Motor neuron (in vitro differentiated cells): ENCODE measurements around the gene PCSK6. TPM values are rescaled to one million over a fixed set of nuclear protein-coding genes. Genes with fewer than 3 reads are reported as not detected.

Source experiments
- ATAC-seq, 8 experiments: fragments of 200-7000 bp; cut with Tn5 transposase; replicated peaks in 6 of 8; 2 replicates each; pipeline ENCODE4 v1.8.0; 2021; ENCODE audit warnings: mild to moderate bottlenecking in 8 of 8, moderate library complexity in 8 of 8
- H3K27ac ChIP-seq, 2 donors: fragments of 250-450 bp; sonication (Bioruptor Pico); 2 replicates each; pipeline ENCODE4 v1.9.0; 2021; ENCODE audit warnings: antibody characterized with exemption in 2 of 2, mild to moderate bottlenecking in 2 of 2, moderate library complexity in 1 of 2
- H3K4me1 ChIP-seq, 2 donors: fragments of 250-450 bp; sonication (Bioruptor Pico); replicated peaks in 1 of 2; 2 replicates each; pipeline ENCODE4 v1.6.1; 2021; ENCODE audit warnings: antibody characterized with exemption in 2 of 2, mild to moderate bottlenecking in 2 of 2, moderate library complexity in 1 of 2
- H3K4me3 ChIP-seq, 5 donors: fragments of 250-450 bp; sonication (Bioruptor Pico); 2 replicates each; pipeline ENCODE4 v1.9.0; 2021; ENCODE audit warnings: antibody characterized with exemption in 5 of 5, mild to moderate bottlenecking in 5 of 5, moderate library complexity in 4 of 5
- WGBS, 10 experiments: fragments of 450-650 bp; shearing (Covaris generic); methylation state at CpG; one replicate each; pipeline ENCODE4 v1.0.0; 2022; 5-methylcytosine and 5-hydroxymethylcytosine counted together
- in situ Hi-C, 9 experiments: fragments of 400-800 bp; cut with MboI; loops; one replicate each; pipeline ENCODE4 v1.15.0; 2021; ENCODE audit warnings: low sequenced_read_pairs in 9 of 9, low pct_unique_long_range_greater_than_20kb in 2 of 9; ENCODE audit not compliant: unreplicated experiment in 9 of 9
- total RNA-seq, 8 experiments: library from RNA; unstranded; fragments of 300-600 nt; gene quantifications; 2 replicates each; pipeline versions ENCODE4 v1.2.3 to v1.2.4, GENCODE V29; 2022

The PCSK6 gene
- total RNA-seq, 8 experiments from 2014 or later, result 1.5 to 9.9 (median 3.7) TPM

DNA sequence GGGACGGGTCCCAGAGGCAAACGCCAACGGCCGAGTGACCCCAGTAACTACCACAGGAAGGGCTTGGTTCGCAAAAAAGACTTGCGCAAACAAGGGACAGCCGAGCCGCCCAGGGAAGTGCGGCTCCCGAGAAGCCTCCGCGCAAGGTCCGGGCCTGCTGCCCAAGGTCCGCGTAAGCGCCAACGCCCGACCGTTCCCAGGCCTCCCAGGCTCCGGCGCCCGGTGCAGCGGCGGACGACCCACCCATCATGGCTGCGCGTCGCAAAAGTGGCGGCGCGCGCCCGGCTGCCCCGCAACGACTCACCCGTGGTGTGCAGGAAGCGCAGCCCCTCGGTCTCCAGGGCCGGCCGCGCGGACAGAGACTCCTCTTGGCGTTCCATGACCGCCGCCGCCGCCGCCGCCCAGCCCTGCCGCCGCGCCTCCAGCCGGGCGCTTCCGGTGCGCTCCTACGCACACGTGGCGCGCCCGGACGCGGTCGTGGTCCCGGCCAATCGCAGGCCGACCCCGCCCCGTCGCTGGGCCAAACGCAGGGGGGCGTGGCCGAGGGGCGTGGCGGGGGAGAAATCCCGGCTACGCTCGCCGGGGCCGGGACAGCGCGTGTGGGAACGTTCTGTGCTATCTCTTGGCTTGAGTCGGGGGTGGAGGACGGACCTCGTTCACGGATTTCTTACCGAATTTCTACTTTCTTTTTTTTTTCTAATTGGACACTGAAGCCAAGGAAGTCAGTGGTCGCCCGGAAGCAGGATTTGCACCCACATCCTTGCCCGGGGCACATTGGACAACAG lies 212.3 kb downstream of the PCSK6 start, which contains the start of gene SELENOS:
SELENOS (minus strand) TSS at position 448 of the 785 bp plus-strand sequence; CDS start at position 380, 68 bp downstream.
- ATAC-seq, result peak; percentile 80 to 97 (median 96)
- 0 to 2% (median 0%) methylated on average over 1 to 26 of the region's 91 CpGs; no CpG with 5 or more reads in 5 of the 10 experiments for WGBS, 10 experiments
- H3K4me3 ChIP-seq, result peak within 1 kb of the TSS; percentile 52 to 93 (median 77)
- H3K4me1 ChIP-seq, result peaks cover 8 to 11% of the 10 kb centered on the region in 2 donors
- H3K27ac ChIP-seq, result peak within 1 kb of the TSS; percentile 61 to 94
- in situ Hi-C loops, result no loop called here

- WGBS, 10 experiments, result 0 to 67% (median 5%) methylated on average over 1 to 10 of the region's 14 CpGs; no CpG with 5 or more reads in 1 of the 10 experiments
- in situ Hi-C loops, result no loop called here
Observed at GRCh38 chr15:101276501-101277037, 212.9 kb downstream of the PCSK6 start.

GRCh38 chr15:101275018-101275417 lies 214.5 kb downstream of the PCSK6 start:
- in situ Hi-C loops, result no loop called here
- WGBS, 10 experiments, result 0 to 96% (median 60%) methylated on average over 1 to 4 of the region's 5 CpGs; no CpG with 5 or more reads in 1 of the 10 experiments
- H3K4me3 ChIP-seq, result no peak overlapping the region
- ATAC-seq, result peak in 1 of 8 experiments; percentile 3
- H3K4me1 ChIP-seq, result peaks cover 8 to 11% of the 10 kb centered on the region in 2 donors
- H3K27ac ChIP-seq, result no peak overlapping the region

More at GRCh38 chr15:101276501-101277037, 212.9 kb downstream of the PCSK6 start:
- H3K4me1 ChIP-seq, result peaks cover 8 to 11% of the 10 kb centered on the region in 2 donors
- H3K27ac ChIP-seq, result peak overlapping the region; percentile 61 to 94
- peak overlapping the region; percentile 52 to 93 (median 77) for H3K4me3 ChIP-seq
- peak in 3 of 8 experiments; percentile 5 to 26 (median 7) for ATAC-seq

DNA sequence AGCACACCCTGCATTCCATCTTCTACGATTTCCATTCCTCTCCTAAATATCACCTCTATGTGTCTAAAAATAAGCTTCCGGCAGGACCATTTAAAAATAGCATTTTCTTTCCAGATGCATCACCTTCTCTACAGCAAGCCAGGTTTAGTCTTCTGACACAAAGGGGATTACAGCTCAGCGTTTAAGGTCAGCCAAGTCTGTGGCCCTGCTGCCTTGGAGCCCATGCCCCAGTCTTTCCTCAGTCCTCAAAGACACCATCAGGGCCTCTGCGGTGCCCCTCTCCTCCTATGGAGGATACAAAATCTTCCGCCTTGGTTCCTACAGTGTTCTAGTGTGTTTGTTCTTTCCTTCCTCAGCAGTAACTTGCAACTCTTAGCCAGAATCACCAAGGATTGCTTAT lies 216.0 kb downstream of the PCSK6 start:
- no peak for ATAC-seq
- in situ Hi-C loops, result loop anchor here in 5 of 9 experiments (25.0 kb wide), 2 partner anchors 636 to 661 kb away; partner anchors contain the start of genes ASB7 (in 3 of the 5) and LINS1 (in 3 of the 5)
- peaks cover 8 to 11% of the 10 kb centered on the region in 2 donors for H3K4me1 ChIP-seq
- H3K27ac ChIP-seq, result no peak overlapping the region
- WGBS, 10 experiments, result 67 to 100% (median 82%) methylated on average over 1 to 4 of the region's 5 CpGs; no CpG with 5 or more reads in 1 of the 10 experiments
- H3K4me3 ChIP-seq, result no peak overlapping the region

DNA sequence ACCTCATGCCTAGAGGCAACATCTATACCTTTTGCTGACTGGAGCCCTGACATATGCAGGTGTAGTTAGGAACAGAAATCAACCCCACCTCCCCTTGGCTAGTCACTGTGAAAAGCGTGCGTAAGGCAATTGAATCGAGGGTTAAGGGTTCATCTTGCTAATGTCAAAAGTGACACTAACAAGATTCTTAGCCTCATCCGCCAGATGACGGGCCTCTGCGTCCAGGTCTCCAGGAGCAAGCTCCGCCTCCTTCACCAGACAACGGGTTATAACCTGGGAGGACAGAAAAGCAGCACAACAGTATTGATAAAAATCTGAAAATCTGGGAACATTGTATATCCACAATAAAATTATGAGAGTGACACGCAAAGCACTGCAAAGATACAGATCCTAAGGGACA lies 216.9 kb downstream of the PCSK6 start:
- H3K4me1 ChIP-seq, result peaks cover 6 to 8% of the 10 kb centered on the region in 2 donors
- WGBS, 10 experiments, result 80 to 100% (median 96%) methylated on average over 2 to 8 of the region's 9 CpGs; no CpG with 5 or more reads in 1 of the 10 experiments
- in situ Hi-C loops, result loop anchor here in 5 of 9 experiments (25.0 kb wide), 2 partner anchors 635 to 660 kb away; partner anchors contain the start of genes ASB7 (in 3 of the 5) and LINS1 (in 3 of the 5)
- no peak for ATAC-seq
- H3K4me3 ChIP-seq, result no peak overlapping the region
- H3K27ac ChIP-seq, result no peak overlapping the region

DNA sequence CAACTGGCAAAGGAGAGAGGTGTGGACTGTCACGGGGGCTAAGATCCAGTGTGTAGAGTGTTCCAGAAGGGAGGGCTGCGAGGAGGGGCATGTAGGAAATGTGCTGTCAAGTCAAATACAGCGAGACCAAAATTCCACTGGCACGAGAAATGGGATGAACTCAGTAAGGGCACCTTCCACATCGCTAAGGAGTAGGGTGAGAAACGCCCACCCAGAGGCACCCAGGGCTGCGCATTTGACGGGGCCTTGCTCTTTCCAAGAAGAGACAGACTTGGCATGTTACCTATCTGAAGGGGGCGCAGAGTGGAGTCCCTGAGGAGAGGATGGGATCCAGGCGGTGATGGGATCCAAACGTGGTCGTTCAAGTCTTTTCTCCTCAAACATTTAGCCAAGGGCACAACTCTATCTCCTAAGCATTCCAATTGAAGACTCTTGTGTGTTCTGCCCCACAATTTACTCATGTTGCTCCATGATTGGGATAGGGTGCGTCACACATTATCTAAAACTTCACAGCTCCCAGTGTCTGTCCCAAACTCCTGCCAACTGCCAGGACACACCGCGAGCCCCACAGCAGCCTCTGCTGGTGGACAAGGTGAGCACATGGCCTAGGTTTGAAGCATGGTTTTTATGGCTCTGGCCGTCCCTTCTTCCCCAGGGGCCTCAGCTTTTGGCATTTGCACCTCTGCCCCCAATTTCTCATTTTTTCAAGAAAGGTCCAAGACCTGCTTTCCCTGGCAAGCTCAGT lies 219.9 kb downstream of the PCSK6 start:
- WGBS, 10 experiments, result 67 to 96% (median 88%) methylated on average over 1 to 13 of the region's 16 CpGs; no CpG with 5 or more reads in 1 of the 10 experiments
- in situ Hi-C loops, result loop anchor here in 5 of 9 experiments (10.0 to 25.0 kb wide), 3 partner anchors 255 to 657 kb away; partner anchors contain the start of genes ASB7 (in 3 of the 5) and LINS1 (in 3 of the 5)
- Histone ChIP-seq H3K4me1 (peaks cover 0 to 2% of the 10 kb centered on the region in 2 donors), H3K27ac (no peak overlapping the region), H3K4me3 (no peak overlapping the region)
- ATAC-seq, result peak in 6 of 8 experiments; percentile 4 to 41 (median 28)

GRCh38 chr15:101267320-101268104 lies 222.0 kb downstream of the PCSK6 start:
- in situ Hi-C loops, result loop anchor here in 5 of 9 experiments (10.0 to 25.0 kb wide), 3 partner anchors 253 to 655 kb away; partner anchors contain the start of genes ASB7 (in 3 of the 5) and LINS1 (in 3 of the 5)
- H3K27ac ChIP-seq, result no peak overlapping the region
- peaks cover 0 to 2% of the 10 kb centered on the region in 2 donors for H3K4me1 ChIP-seq
- ATAC-seq, result peak; percentile 7 to 85 (median 53)
- WGBS, 10 experiments, result 19 to 80% (median 40%) methylated on average over 1 to 15 of the region's 18 CpGs; no CpG with 5 or more reads in 3 of the 10 experiments
- H3K4me3 ChIP-seq, result no peak overlapping the region

- Histone ChIP-seq H3K4me1 (peaks cover 0 to 2% of the 10 kb centered on the region in 2 donors), H3K27ac (no peak overlapping the region), H3K4me3 (no peak overlapping the region)
- ATAC-seq, result peak in 6 of 8 experiments; percentile 5 to 43 (median 16)
- in situ Hi-C loops, result loop anchor here in 5 of 9 experiments (10.0 to 25.0 kb wide), 3 partner anchors 252 to 654 kb away; partner anchors contain the start of genes ASB7 (in 3 of the 5) and LINS1 (in 3 of the 5)
- WGBS, 10 experiments, result 35 to 100% (median 73%) methylated on average over 1 to 6 of the region's 9 CpGs; no CpG with 5 or more reads in 3 of the 10 experiments
Observed at GRCh38 chr15:101266787-101267186, 222.7 kb downstream of the PCSK6 start.

GRCh38 chr15:101266034-101266433 lies 223.5 kb downstream of the PCSK6 start:
- no peak overlapping the region for H3K27ac ChIP-seq
- H3K4me1 ChIP-seq, result peaks cover 0 to 2% of the 10 kb centered on the region in 2 donors
- H3K4me3 ChIP-seq, result no peak overlapping the region
- WGBS, 10 experiments, result 20 to 100% (median 37%) methylated on average over 1 to 3 of the region's 3 CpGs; no CpG with 5 or more reads in 4 of the 10 experiments
- in situ Hi-C loops, result loop anchor here in 5 of 9 experiments (10.0 to 25.0 kb wide), 3 partner anchors 251 to 654 kb away; partner anchors contain the start of genes ASB7 (in 3 of the 5) and LINS1 (in 3 of the 5)
- no peak for ATAC-seq

GRCh38 chr15:101264911-101265641 lies 224.4 kb downstream of the PCSK6 start:
- in situ Hi-C loops, result loop anchor here in 5 of 9 experiments (10.0 to 25.0 kb wide), 3 partner anchors 250 to 653 kb away; partner anchors contain the start of genes ASB7 (in 3 of the 5) and LINS1 (in 3 of the 5)
- 79 to 100% (median 87%) methylated on average over 2 to 11 of the region's 17 CpGs; no CpG with 5 or more reads in 2 of the 10 experiments for WGBS, 10 experiments
- ATAC-seq, result no peak
- Histone ChIP-seq H3K4me1 (peaks cover 0 to 2% of the 10 kb centered on the region in 2 donors), H3K4me3 (no peak overlapping the region), H3K27ac (no peak overlapping the region)
